Gastrocnemius medialis (tissue), 4 donors: ENCODE data around the gene GPRC5C.

Experiments
- POLR2A ChIP-seq, 2 donors: fragments of 450-650 bp; IDR thresholded peaks; one replicate each; pipeline ENCODE4 v1.6.1; 2017; ENCODE audit warnings: antibody characterized with exemption in 2 of 2, mild to moderate bottlenecking in 2 of 2, moderate library complexity in 2 of 2
- TF ChIP-seq, protein P1 (sequence below), 5 experiments: fragments of 450-650 bp in 3 of 5; fragments of 200-600 bp in 2 of 5; sonication (generic) in 2 of 5; IDR thresholded peaks in 4 of 5; conservative IDR thresholded peaks in 1 of 5; 1 replicate in 4 of 5; 2 replicates in 1 of 5; pipeline ENCODE4 v1.5.1; 2016 to 2019; ENCODE audit warnings: antibody characterized with exemption in 5 of 5, mild to moderate bottlenecking in 3 of 5, moderate library complexity in 3 of 5

DNA sequence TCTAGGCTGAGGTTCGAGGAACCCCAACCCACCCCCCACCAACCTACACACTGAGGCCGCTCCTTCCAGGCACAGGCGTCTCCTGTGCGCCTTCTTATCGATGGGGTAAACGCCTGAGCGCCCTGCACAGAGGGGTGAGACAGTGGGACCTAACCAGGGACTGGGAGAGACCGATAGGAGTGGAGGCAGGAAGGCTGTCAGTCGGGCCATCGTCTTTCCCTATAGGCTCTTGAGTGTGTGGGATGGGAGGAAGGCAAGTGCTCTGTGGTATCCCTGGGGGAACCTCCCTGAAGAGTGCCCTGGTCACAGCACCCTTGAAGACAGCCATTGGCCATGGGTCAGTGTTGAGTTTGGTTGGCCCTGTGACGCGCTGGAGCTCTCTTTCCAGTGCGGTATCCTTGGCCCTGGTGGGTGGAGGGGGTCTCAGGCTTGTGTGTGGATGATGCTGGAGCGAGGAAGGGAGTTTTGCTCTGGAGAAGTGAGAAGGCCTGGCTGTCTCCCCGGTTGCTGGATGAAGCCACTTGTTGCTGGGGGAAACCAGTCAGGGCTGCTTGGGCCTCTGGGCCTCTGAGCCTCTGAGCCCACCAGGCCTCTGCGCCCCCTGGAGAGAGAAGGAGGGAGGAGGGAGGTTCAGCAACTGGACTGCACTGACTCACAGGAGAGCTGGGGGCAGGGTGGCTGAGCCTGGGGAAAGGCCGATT, 1.7 kb downstream of the GPRC5C start:
- TF ChIP-seq, protein P1, sequence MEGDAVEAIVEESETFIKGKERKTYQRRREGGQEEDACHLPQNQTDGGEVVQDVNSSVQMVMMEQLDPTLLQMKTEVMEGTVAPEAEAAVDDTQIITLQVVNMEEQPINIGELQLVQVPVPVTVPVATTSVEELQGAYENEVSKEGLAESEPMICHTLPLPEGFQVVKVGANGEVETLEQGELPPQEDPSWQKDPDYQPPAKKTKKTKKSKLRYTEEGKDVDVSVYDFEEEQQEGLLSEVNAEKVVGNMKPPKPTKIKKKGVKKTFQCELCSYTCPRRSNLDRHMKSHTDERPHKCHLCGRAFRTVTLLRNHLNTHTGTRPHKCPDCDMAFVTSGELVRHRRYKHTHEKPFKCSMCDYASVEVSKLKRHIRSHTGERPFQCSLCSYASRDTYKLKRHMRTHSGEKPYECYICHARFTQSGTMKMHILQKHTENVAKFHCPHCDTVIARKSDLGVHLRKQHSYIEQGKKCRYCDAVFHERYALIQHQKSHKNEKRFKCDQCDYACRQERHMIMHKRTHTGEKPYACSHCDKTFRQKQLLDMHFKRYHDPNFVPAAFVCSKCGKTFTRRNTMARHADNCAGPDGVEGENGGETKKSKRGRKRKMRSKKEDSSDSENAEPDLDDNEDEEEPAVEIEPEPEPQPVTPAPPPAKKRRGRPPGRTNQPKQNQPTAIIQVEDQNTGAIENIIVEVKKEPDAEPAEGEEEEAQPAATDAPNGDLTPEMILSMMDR (IDR thresholded peaks at IDR 0.05 in 4 of 5, conservative IDR thresholded peaks at IDR 0.05 in 1 of 5) = no peak
- TF ChIP-seq POLR2A (IDR thresholded peaks at IDR 0.05) = no peak
